HepG2 (cell line): ENCODE results near the gene TMEM134. TPM values are rescaled to one million over a fixed set of nuclear protein-coding genes. Genes with fewer than 3 reads are reported as not detected.

ENCODE experiments used
- ATAC-seq: fragments of 200-7000 bp; cut with Tn5 transposase; 3 replicates; pipeline ENCODE4 v1.9.1; 2020; ENCODE audit warnings: mild to moderate bottlenecking, moderate library complexity
- BruUV-seq: library from RNA; stranded (reverse); fragments of 400-500 nt; replicated peaks from 2 replicates; lab custom pipeline; 2021; lab: Mats Ljungman, UMichigan
- CTCF ChIA-PET: fragments of 300-600 bp; formaldehyde crosslinking; extraction: SDS; loops from one replicate; lab custom pipeline; 2021; ENCODE audit warnings: low total read pairs, inconsistent platforms, low intra/inter-chr PET ratio; lab: Yijun Ruan, JAX
- POLR2A ChIA-PET: fragments of 350-600 bp; sonication (Branson Sonifier 250); formaldehyde crosslinking; loops from one replicate; lab custom pipeline; 2020; ENCODE audit warnings: antibody characterized with exemption, inconsistent platforms; lab: Yijun Ruan, JAX
- DNase-seq: peaks from one replicate; pipeline ENCODE4 v3.0.0-alpha.2; 2015; ENCODE audit warnings: low spot score
- FAIRE-seq: peaks from 3 replicates; lab custom pipeline; 2011; peaks lifted over from hg19 to GRCh38; lab: Jason Lieb, UNC
- H2AFZ ChIP-seq: one replicate; pipeline ENCODE4 v1.6.1; 2011; ENCODE audit warnings: low read length, inconsistent platforms
- H3K27ac ChIP-seq: fragments of 300-600 bp; 3 replicates; pipeline ENCODE4 v1.8.0; 2011; ENCODE audit warnings: mixed run types, mild to moderate bottlenecking, mixed read lengths, low read length, inconsistent platforms; ENCODE audit not compliant: insufficient read depth; ENCODE audit errors: extremely low read length
- H3K27me3 ChIP-seq, 2 experiments: fragments of 200-600 bp in 1 of 2; 2 replicates in 1 of 2; 3 replicates in 1 of 2; pipeline versions ENCODE4 v1.6.0 to v1.8.0; 2011; ENCODE audit warnings: low read length in 2 of 2, mild to moderate bottlenecking in 2 of 2, moderate library complexity in 2 of 2, inconsistent platforms in 1 of 2; ENCODE audit not compliant: insufficient read depth in 2 of 2, control insufficient read depth in 1 of 2
- H3K36me3 ChIP-seq, 2 experiments: fragments of 200-600 bp in 1 of 2; replicated peaks in 1 of 2; 2 replicates in 1 of 2; 3 replicates in 1 of 2; pipeline versions ENCODE4 v1.5.1 to v1.8.0; 2011; ENCODE audit warnings: low read length in 2 of 2, inconsistent platforms in 1 of 2; ENCODE audit not compliant: insufficient read depth in 2 of 2, control insufficient read depth in 1 of 2
- H3K4me1 ChIP-seq: 2 replicates; pipeline ENCODE4 v1.5.1; 2012; ENCODE audit warnings: low read length, inconsistent platforms; ENCODE audit not compliant: insufficient read depth
- H3K4me2 ChIP-seq: 2 replicates; pipeline ENCODE4 v1.6.0; 2011; ENCODE audit warnings: low read depth, low read length, inconsistent platforms
- H3K4me3 ChIP-seq, 3 experiments: fragments of 200-600 bp in 1 of 3; sonication (generic), shearing (Covaris generic) in 1 of 3; replicated peaks in 1 of 3; 2 replicates each; pipeline ENCODE4 v1.5.1; 2011 to 2016; ENCODE audit warnings: low read length in 3 of 3, inconsistent platforms in 2 of 3, low read depth in 2 of 3, mild to moderate bottlenecking in 2 of 3, control low read depth in 1 of 3, mixed read lengths in 1 of 3; ENCODE audit not compliant: insufficient read depth in 1 of 3
- H3K79me2 ChIP-seq: one replicate; pipeline ENCODE4 v1.6.1; 2011; ENCODE audit warnings: low read length, inconsistent platforms; ENCODE audit not compliant: insufficient read depth
- H3K9ac ChIP-seq: 2 replicates; pipeline ENCODE4 v1.6.0; 2011; ENCODE audit warnings: mild to moderate bottlenecking, low read depth, low read length, inconsistent platforms; ENCODE audit not compliant: insufficient read depth
- H3K9me3 ChIP-seq: 2 replicates; pipeline ENCODE4 v1.5.1; 2012; ENCODE audit warnings: mild to moderate bottlenecking, low read length
- H4K20me1 ChIP-seq: 2 replicates; pipeline ENCODE4 v1.6.0; 2011; ENCODE audit warnings: inconsistent platforms, mild to moderate bottlenecking, low read length, moderate library complexity; ENCODE audit not compliant: insufficient read depth
- ETS1 ChIP-seq: sonication (generic); formaldehyde crosslinking; IDR thresholded peaks from 2 replicates; pipeline ENCODE4 v1.4.0; 2020; ENCODE audit warnings: missing genetic modification reagents
- JUND ChIP-seq: sonication (generic); formaldehyde crosslinking; IDR thresholded peaks from 2 replicates; pipeline ENCODE4 v1.8.0; 2022; ENCODE audit warnings: mild to moderate bottlenecking, missing genetic modification reagents
- RNF219 ChIP-seq: sonication (generic); formaldehyde crosslinking; IDR thresholded peaks from 2 replicates; pipeline ENCODE4 v1.5.0; 2020; ENCODE audit warnings: mild to moderate bottlenecking, missing genetic modification reagents
- U2AF1 ChIP-seq: fragments of 200-400 bp; formaldehyde crosslinking; optimal IDR thresholded peaks from 2 replicates; pipeline ENCODE3; 2017; ENCODE audit warnings: mild to moderate bottlenecking, low read depth, low read length
- ZNF274 ChIP-seq: sonication (generic); formaldehyde crosslinking; IDR thresholded peaks from 2 replicates; pipeline ENCODE4 v1.5.1; 2020; ENCODE audit warnings: mild to moderate bottlenecking, missing genetic modification reagents
- ZNF350 ChIP-seq: sonication (generic); formaldehyde crosslinking; IDR thresholded peaks from 2 replicates; pipeline ENCODE4 v1.4.0; 2020; ENCODE audit warnings: mild to moderate bottlenecking, low read depth, missing genetic modification reagents, borderline replicate concordance
- ZNF564 ChIP-seq: sonication (generic); formaldehyde crosslinking; IDR thresholded peaks from 2 replicates; pipeline ENCODE4 v1.8.1; 2023; ENCODE audit warnings: mild to moderate bottlenecking, missing genetic modification reagents
- ZNF770 ChIP-seq: sonication (generic); formaldehyde crosslinking; IDR thresholded peaks from 2 replicates; pipeline ENCODE4 v1.5.0; 2020; ENCODE audit warnings: mild to moderate bottlenecking, missing genetic modification reagents
- WGBS: methylation state at CpG from one replicate; pipeline ENCODE4 v1.1.6; 2017; ENCODE audit warnings: low lambda C conversion rate; 5-methylcytosine and 5-hydroxymethylcytosine counted together
- in situ Hi-C: cut with HindIII; loops from 2 replicates; pipeline ENCODE4 v1.10.0; 2017; ENCODE audit warnings: low pct_unique_long_range_greater_than_20kb; ENCODE audit not compliant: extremely low pct_ligation_motif_present
- intact Hi-C: fragments of 100-400 bp; cut with micrococcal nuclease; formaldehyde crosslinking; loops from one replicate; pipeline ENCODE4 v1.10.0; 2022; ENCODE audit not compliant: unreplicated experiment
- polyA plus RNA-seq, 8 experiments: library from polyadenylated mRNA; depleted of rRNA in 3 of 8; stranded (reverse) in 7 of 8; unstranded in 1 of 8; fragments of >200 nt; fragmentation: Illumina TruSeq in 4 of 8; extraction: Trizol in 4 of 8; gene quantifications; 2 replicates each; pipeline versions ENCODE4 v1.2.1 to v1.2.3, GENCODE V29; 2011 to 2016; ENCODE audit warnings: low read depth in 4 of 8, missing spikeins in 1 of 8, mixed read lengths in 1 of 8; ENCODE audit not compliant: insufficient read depth in 1 of 8
- total RNA-seq, 5 experiments: library from RNA; depleted of rRNA; stranded (reverse); fragments of >200 nt; fragmentation: Illumina TruSeq; extraction: Trizol; gene quantifications; 2 replicates each; pipeline ENCODE4 v1.2.3, GENCODE V29; 2016; ENCODE audit warnings: low read depth in 1 of 5

The TMEM134 gene
- total and polyA plus RNA-seq, 2 of the 13 experiments (the other 11 are each of a cell fraction or from before 2014, with no cell fraction given), result 6.9 to 26.9 TPM

- intact Hi-C loops, result loop anchor here (2.0 kb wide), 1 partner anchor 13 kb away; the partner anchor contains the start of gene CORO1B
- Histone ChIP-seq H3K4me2 (peak overlapping the region; percentile 90), H3K4me1 (peaks cover 26% of the 10 kb centered on the region), H4K20me1 (no peaks in the 10 kb centered on the region), H2AFZ (no peak overlapping the region), H3K27ac (peak overlapping the region; percentile 71), H3K9me3 (no peaks in the 10 kb centered on the region), H3K27me3 (no peaks in the 10 kb centered on the region; a peak in 1 of 5 replicates)
- WGBS, result 97% methylated on average over 11 of the region's 11 CpGs
- ATAC-seq, result no peak
- ChIA-PET POLR2A (no interaction called here), CTCF (no interaction called here)
- DNase-seq, result no peak
- in situ Hi-C loops, result loop anchor here (5.0 kb wide), 1 partner anchor 33 kb away; no protein-coding TSS in a partner anchor
- TF ChIP-seq ETS1 (no peak), U2AF1 (no peak)
- TF ChIP-seq, all 625 proteins: peak for 0
- BruUV-seq, result no TSS peak
- FAIRE-seq, result no peak
- H3K9ac ChIP-seq, result peak overlapping the region; percentile 97; the same call in 1 of the 2 replicates
- peaks cover 13% of the 10 kb centered on the region for H3K79me2 ChIP-seq
- H3K4me3 ChIP-seq, result peak overlapping the region in 2 of 3 experiments; percentile 84 to 98; a peak in 1 of 6 replicates
- H3K36me3 ChIP-seq, result peaks cover 15 to 27% of the 10 kb centered on the region in 2 experiments; a peak in 4 of 5 replicates
Observed at GRCh38 chr11:67429722-67430121, 39.3 kb downstream of the TMEM134 start.

DNA sequence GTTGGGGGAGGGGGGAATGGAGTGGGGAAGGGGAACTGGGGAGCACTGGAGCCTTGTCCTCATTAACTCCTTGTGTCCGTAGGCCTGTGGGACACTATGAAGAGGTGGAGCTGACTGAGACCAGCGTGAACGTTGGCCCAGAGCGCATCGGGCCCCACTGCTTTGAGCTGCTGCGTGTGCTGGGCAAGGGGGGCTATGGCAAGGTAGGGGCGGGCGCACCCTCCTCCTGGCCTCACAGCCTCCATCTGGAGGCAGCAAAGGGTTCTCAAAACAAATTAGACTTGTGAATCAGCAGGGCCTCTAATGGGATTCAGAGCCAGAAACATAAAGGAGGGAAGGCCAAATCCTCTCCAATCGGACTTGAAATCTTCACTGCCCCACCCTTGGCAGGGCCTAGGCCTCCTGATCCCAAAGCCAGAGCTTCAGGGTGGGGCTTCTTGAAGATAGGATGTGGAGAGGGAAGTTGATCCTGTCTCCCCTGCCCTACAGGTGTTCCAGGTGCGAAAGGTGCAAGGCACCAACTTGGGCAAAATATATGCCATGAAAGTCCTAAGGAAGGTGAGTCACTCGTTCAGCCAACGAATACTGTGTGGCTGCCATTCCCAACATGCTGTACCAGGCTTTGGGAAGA, 39.9 kb downstream of the TMEM134 start:
- H3K27me3 ChIP-seq, result no peaks in the 10 kb centered on the region; a peak in 1 of 5 replicates
- peak overlapping the region; percentile 71 for H3K27ac ChIP-seq
- intact Hi-C loops, result loop anchor here (2.0 kb wide), 1 partner anchor 14 kb away; the partner anchor contains the start of gene CORO1B
- no peaks in the 10 kb centered on the region for H4K20me1 ChIP-seq
- no peak for DNase-seq
- TF ChIP-seq RNF219 (no peak), ZNF564 (CRISPR knock-in tag) (no peak), ZNF274 (CRISPR knock-in tag) (0 out of 2 replicates have a peak, but pooled peaks have one; percentile 33), ZNF770 (CRISPR knock-in tag) (peak; percentile 87), ZNF350 (CRISPR knock-in tag) (no peak), JUND (CRISPR knock-in tag) (no peak)
- CTCF ChIA-PET, result no interaction called here
- H2AFZ ChIP-seq, result no peak overlapping the region
- peak overlapping the region; percentile 97 for H3K9ac ChIP-seq
- H3K4me1 ChIP-seq, result peaks cover 32% of the 10 kb centered on the region
- peak; percentile 9; the same call in 2 of the 3 replicates for ATAC-seq
- BruUV-seq, result TSS peak; percentile 63
- H3K9me3 ChIP-seq, result no peaks in the 10 kb centered on the region
- H3K4me3 ChIP-seq, result peak overlapping the region; percentile 84 to 98 (median 90)
- H3K4me2 ChIP-seq, result peak overlapping the region; percentile 90
- POLR2A ChIA-PET, result interaction anchor here (1.0 to 3.0 kb wide), 6 partner anchors 8 to 39 kb away, joined by 3 to 12 read pairs (median 5); partner anchors contain the start of genes PPP1CA, PTPRCAP and RAD9A
- no peak for FAIRE-seq
- in situ Hi-C loops, result loop anchor here (5.0 kb wide), 1 partner anchor 33 kb away; no protein-coding TSS in a partner anchor
- H3K36me3 ChIP-seq, result peaks cover 15 to 22% of the 10 kb centered on the region in 2 experiments; a peak in 4 of 5 replicates
- H3K79me2 ChIP-seq, result peaks cover 13% of the 10 kb centered on the region
- WGBS, result 39% methylated on average over 7 of the region's 12 CpGs
